GM12878 (cell line): ENCODE data around the gene DENND1B. TPM values are rescaled to one million over a fixed set of nuclear protein-coding genes. Genes with fewer than 3 reads are reported as not detected.

Experiments
- ATAC-seq: fragments of 200-7000 bp; cut with Tn5 transposase; 3 replicates; pipeline ENCODE4 v1.9.1; 2020; ENCODE audit warnings: mild to moderate bottlenecking, moderate library complexity
- BruUV-seq: library from RNA; stranded (reverse); fragments of 400-500 nt; replicated peaks from 2 replicates; lab custom pipeline; 2021; lab: Mats Ljungman, UMichigan
- CTCF ChIA-PET: fragments of 300-600 bp; sonication (Branson Sonifier 250); formaldehyde crosslinking; extraction: SDS; loops from one replicate; lab custom pipeline; 2021; ENCODE audit warnings: inconsistent platforms; lab: Yijun Ruan, JAX
- POLR2A ChIA-PET: fragments of 350-600 bp; formaldehyde crosslinking; extraction: SDS; loops from one replicate; lab custom pipeline; 2021; ENCODE audit warnings: inconsistent platforms; lab: Charles Lee
- RAD21 ChIA-PET: fragments of 300-600 bp; sonication (Branson Sonifier 250); formaldehyde crosslinking; loops from one replicate; lab custom pipeline; 2023; ENCODE audit warnings: antibody characterized with exemption; ENCODE audit not compliant: unreplicated experiment; lab: Charles Lee
- SMC1A ChIA-PET: fragments of 300-600 bp; sonication (Branson Sonifier 250); formaldehyde crosslinking; loops from one replicate; lab custom pipeline; 2023; ENCODE audit not compliant: unreplicated experiment, uncharacterized antibody; lab: Charles Lee
- DNase-seq: peaks from one replicate; pipeline ENCODE4 v3.0.0-alpha.2; 2011; ENCODE audit warnings: low read depth, low spot score
- FAIRE-seq: peaks from 3 replicates; lab custom pipeline; 2011; peaks lifted over from hg19 to GRCh38; lab: Jason Lieb, UNC
- H2AFZ ChIP-seq: 2 replicates; pipeline ENCODE4 v1.6.0; 2011; ENCODE audit warnings: low read depth, low read length, control low read depth; ENCODE audit not compliant: control insufficient read depth
- H3K27ac ChIP-seq: 2 replicates; pipeline ENCODE4 v1.5.1; 2011; ENCODE audit warnings: control low read depth; ENCODE audit not compliant: control insufficient read depth, insufficient read depth
- H3K27me3 ChIP-seq, 2 experiments: replicated peaks in 1 of 2; 2 replicates each; pipeline versions ENCODE4 v1.6.0 to v1.6.1; 2011; ENCODE audit warnings: low read length in 1 of 2; ENCODE audit not compliant: control insufficient read depth in 2 of 2, insufficient read depth in 2 of 2
- H3K36me3 ChIP-seq, 2 experiments: 2 replicates each; pipeline ENCODE4 v1.5.1; 2011; ENCODE audit warnings: low read length in 1 of 2; ENCODE audit not compliant: control insufficient read depth in 2 of 2, insufficient read depth in 2 of 2
- H3K4me1 ChIP-seq: 2 replicates; pipeline ENCODE4 v1.6.1; 2011; ENCODE audit warnings: mild to moderate bottlenecking, low read length, moderate library complexity, mixed read lengths; ENCODE audit not compliant: control insufficient read depth, insufficient read depth
- H3K4me2 ChIP-seq: 2 replicates; pipeline ENCODE4 v1.6.0; 2011; ENCODE audit warnings: control low read depth; ENCODE audit not compliant: control insufficient read depth, insufficient read depth
- H3K4me3 ChIP-seq: fragments of 200-600 bp; sonication (generic); 2 replicates; pipeline ENCODE4 v1.5.1; 2016
- H3K79me2 ChIP-seq: 2 replicates; pipeline ENCODE4 v1.6.0; 2011; ENCODE audit warnings: low read length; ENCODE audit not compliant: control insufficient read depth, insufficient read depth
- H3K9ac ChIP-seq: 2 replicates; pipeline ENCODE4 v1.8.0; 2011; ENCODE audit warnings: low read length, control low read depth, mixed read lengths; ENCODE audit not compliant: control insufficient read depth, insufficient read depth
- H3K9me3 ChIP-seq: replicated peaks from 3 replicates; pipeline ENCODE4 v1.5.1; 2011; ENCODE audit warnings: mild to moderate bottlenecking, low read length; ENCODE audit not compliant: control insufficient read depth, insufficient read depth
- H4K20me1 ChIP-seq: 2 replicates; pipeline ENCODE4 v1.6.0; 2011; ENCODE audit not compliant: control insufficient read depth, insufficient read depth
- CBFB ChIP-seq: IDR thresholded peaks from 2 replicates; pipeline ENCODE4 v1.6.1; 2016; ENCODE audit warnings: antibody characterized with exemption, low read depth
- CEBPB ChIP-seq, 2 experiments: fragments of 150-350 bp in 1 of 2; IDR thresholded peaks; 2 replicates each; pipeline ENCODE4 v1.6.1; 2012 to 2014; ENCODE audit warnings: low read depth in 2 of 2, low read length in 2 of 2, borderline replicate concordance in 1 of 2, inconsistent platforms in 1 of 2
- CREM ChIP-seq: IDR thresholded peaks from 2 replicates; pipeline ENCODE4 v1.6.1; 2014; ENCODE audit warnings: antibody characterized with exemption, low read depth
- in situ Hi-C: fragments of 300-500 bp; cut with MboI; formaldehyde crosslinking; loops from 9 replicates; pipeline ENCODE4 v1.14.3; 2018; ENCODE audit warnings: mixed read lengths
- intact Hi-C: fragments of 100-400 bp; cut with micrococcal nuclease; formaldehyde crosslinking; loops from one replicate; pipeline ENCODE4 v1.14.2; 2022; ENCODE audit not compliant: unreplicated experiment
- polyA plus RNA-seq, 11 experiments: library from polyadenylated mRNA; depleted of rRNA in 4 of 11; unstranded in 6 of 11; stranded (reverse) in 5 of 11; fragments of >200 nt; fragmentation: Nextera tagmentation in 4 of 11; fragmentation: Illumina TruSeq in 1 of 11; extraction: Ambion mirVana in 4 of 11; extraction: Trizol in 1 of 11; gene quantifications; 1 replicate in 1 of 11; 2 replicates in 10 of 11; pipeline versions ENCODE4 v1.2.1 to v1.2.3, GENCODE V29; 2011 to 2016; ENCODE audit warnings: inconsistent platforms in 2 of 11, missing spikeins in 2 of 11, low read depth in 1 of 11
- total RNA-seq, 4 experiments: library from RNA; depleted of rRNA in 3 of 4; stranded (reverse); fragments of >200 nt in 3 of 4; fragmentation: Illumina TruSeq in 1 of 4; extraction: Trizol in 1 of 4; gene quantifications; 2 replicates each; pipeline versions ENCODE4 v1.2.1 to v1.2.3, GENCODE V29; 2013 to 2021
- TF ChIP-seq, protein P1 (sequence below): IDR thresholded peaks from 2 replicates; pipeline ENCODE4 v1.6.1; 2011; ENCODE audit warnings: mild to moderate bottlenecking, low read depth, low read length, moderate library complexity; ENCODE audit not compliant: insufficient replicate concordance
- TF ChIP-seq, protein P2 (sequence below): fragments of 450-650 bp; IDR thresholded peaks from 2 replicates; pipeline ENCODE4 v1.6.1; 2017; ENCODE audit warnings: borderline replicate concordance
- TF ChIP-seq, protein P3 (sequence below): fragments of 450-650 bp; IDR thresholded peaks from 2 replicates; pipeline ENCODE4 v1.6.1; 2016; ENCODE audit warnings: mild to moderate bottlenecking

Gene DENND1B
- total and polyA plus RNA-seq, 10 of the 15 experiments (the other 5 are each of a cell fraction or from before 2014, with no cell fraction given) = 1.7 to 10.7 (median 8.0) TPM

DNA sequence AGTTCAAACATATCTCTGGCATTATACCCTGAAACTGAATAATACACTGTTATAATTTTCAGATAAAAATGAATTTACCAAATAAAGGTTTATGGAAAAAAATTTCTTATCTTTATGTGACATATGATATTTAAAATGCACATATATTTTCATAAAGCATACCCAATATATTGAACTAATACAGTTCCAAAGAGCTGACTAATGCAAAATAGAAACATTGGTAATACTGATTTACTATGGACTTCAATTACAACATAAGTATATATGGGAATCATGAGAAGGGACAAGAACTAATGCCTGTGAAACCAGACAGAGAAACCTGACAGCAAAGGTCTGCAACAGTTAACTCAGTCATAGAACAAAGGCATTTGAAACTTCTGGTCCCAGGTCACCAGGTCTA lies 153.5 kb downstream of the DENND1B start:
- Histone ChIP-seq H3K36me3 (no peaks in the 10 kb centered on the region), H3K27me3 (no peaks in the 10 kb centered on the region), H3K9ac (no peak overlapping the region), H3K27ac (no peak overlapping the region), H4K20me1 (no peaks in the 10 kb centered on the region), H3K4me1 (no peaks in the 10 kb centered on the region), H3K9me3 (no peaks in the 10 kb centered on the region)
- BruUV-seq = no TSS peak
- in situ Hi-C loops = no loop called here
- intact Hi-C loops = no loop called here
- no peak for ATAC-seq
- no peak for DNase-seq
- SMC1A ChIA-PET = interaction anchor here (2.0 kb wide), 1 partner anchor 248 kb away, joined by 4 read pairs; no protein-coding TSS in a partner anchor
- no peak for TF ChIP-seq CREM
- TF ChIP-seq, protein P1, sequence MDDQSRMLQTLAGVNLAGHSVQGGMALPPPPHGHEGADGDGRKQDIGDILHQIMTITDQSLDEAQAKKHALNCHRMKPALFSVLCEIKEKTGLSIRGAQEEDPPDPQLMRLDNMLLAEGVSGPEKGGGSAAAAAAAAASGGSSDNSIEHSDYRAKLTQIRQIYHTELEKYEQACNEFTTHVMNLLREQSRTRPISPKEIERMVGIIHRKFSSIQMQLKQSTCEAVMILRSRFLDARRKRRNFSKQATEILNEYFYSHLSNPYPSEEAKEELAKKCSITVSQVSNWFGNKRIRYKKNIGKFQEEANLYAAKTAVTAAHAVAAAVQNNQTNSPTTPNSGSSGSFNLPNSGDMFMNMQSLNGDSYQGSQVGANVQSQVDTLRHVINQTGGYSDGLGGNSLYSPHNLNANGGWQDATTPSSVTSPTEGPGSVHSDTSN = no peak
- TF ChIP-seq, protein P2, sequence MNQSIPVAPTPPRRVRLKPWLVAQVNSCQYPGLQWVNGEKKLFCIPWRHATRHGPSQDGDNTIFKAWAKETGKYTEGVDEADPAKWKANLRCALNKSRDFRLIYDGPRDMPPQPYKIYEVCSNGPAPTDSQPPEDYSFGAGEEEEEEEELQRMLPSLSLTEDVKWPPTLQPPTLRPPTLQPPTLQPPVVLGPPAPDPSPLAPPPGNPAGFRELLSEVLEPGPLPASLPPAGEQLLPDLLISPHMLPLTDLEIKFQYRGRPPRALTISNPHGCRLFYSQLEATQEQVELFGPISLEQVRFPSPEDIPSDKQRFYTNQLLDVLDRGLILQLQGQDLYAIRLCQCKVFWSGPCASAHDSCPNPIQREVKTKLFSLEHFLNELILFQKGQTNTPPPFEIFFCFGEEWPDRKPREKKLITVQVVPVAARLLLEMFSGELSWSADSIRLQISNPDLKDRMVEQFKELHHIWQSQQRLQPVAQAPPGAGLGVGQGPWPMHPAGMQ = no peak
- TF ChIP-seq CEBPB (IDR thresholded peaks at IDR 0.05; ENCODE audit: borderline replicate concordance in 1 of 2, low read depth in 2 of 2, low read length in 2 of 2) = no peak
- no peak for TF ChIP-seq CBFB
- TF ChIP-seq, protein P3, sequence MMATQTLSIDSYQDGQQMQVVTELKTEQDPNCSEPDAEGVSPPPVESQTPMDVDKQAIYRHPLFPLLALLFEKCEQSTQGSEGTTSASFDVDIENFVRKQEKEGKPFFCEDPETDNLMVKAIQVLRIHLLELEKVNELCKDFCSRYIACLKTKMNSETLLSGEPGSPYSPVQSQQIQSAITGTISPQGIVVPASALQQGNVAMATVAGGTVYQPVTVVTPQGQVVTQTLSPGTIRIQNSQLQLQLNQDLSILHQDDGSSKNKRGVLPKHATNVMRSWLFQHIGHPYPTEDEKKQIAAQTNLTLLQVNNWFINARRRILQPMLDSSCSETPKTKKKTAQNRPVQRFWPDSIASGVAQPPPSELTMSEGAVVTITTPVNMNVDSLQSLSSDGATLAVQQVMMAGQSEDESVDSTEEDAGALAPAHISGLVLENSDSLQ = no peak
- TF ChIP-seq, all 136 proteins: peak for 0
- CTCF ChIA-PET = interaction anchor here (6.0 kb wide), 1 partner anchor 247 kb away, joined by 43 read pairs; no protein-coding TSS in a partner anchor
- POLR2A ChIA-PET = no interaction called here
- no peak for FAIRE-seq
- Histone ChIP-seq H3K4me3 (no peak overlapping the region), H3K79me2 (no peaks in the 10 kb centered on the region), H3K4me2 (no peak overlapping the region), H2AFZ (no peak overlapping the region)
- RAD21 ChIA-PET = interaction anchor here (1.4 kb wide), 1 partner anchor 247 kb away, joined by 4 read pairs; no protein-coding TSS in a partner anchor
